Motor neuron (in vitro differentiated cells): ENCODE data around the gene LMBR1L. TPM values are rescaled to one million over a fixed set of nuclear protein-coding genes. Genes with fewer than 3 reads are reported as not detected.
"Not testable (repeated sequence)": the region's sequence is repeated elsewhere in the genome, so short reads cannot be mapped to it uniquely, and the experiment has no call there.

Experiments used
- ATAC-seq, 8 experiments: fragments of 200-7000 bp; cut with Tn5 transposase; replicated peaks in 6 of 8; 2 replicates each; pipeline ENCODE4 v1.8.0; 2021; ENCODE audit warnings: mild to moderate bottlenecking in 8 of 8, moderate library complexity in 8 of 8
- H3K27ac ChIP-seq, 2 donors: fragments of 250-450 bp; sonication (Bioruptor Pico); 2 replicates each; pipeline ENCODE4 v1.9.0; 2021; ENCODE audit warnings: antibody characterized with exemption in 2 of 2, mild to moderate bottlenecking in 2 of 2, moderate library complexity in 1 of 2
- H3K4me1 ChIP-seq, 2 donors: fragments of 250-450 bp; sonication (Bioruptor Pico); replicated peaks in 1 of 2; 2 replicates each; pipeline ENCODE4 v1.6.1; 2021; ENCODE audit warnings: antibody characterized with exemption in 2 of 2, mild to moderate bottlenecking in 2 of 2, moderate library complexity in 1 of 2
- H3K4me3 ChIP-seq, 5 donors: fragments of 250-450 bp; sonication (Bioruptor Pico); 2 replicates each; pipeline ENCODE4 v1.9.0; 2021; ENCODE audit warnings: antibody characterized with exemption in 5 of 5, mild to moderate bottlenecking in 5 of 5, moderate library complexity in 4 of 5
- WGBS, 10 experiments: fragments of 450-650 bp; shearing (Covaris generic); methylation state at CpG; one replicate each; pipeline ENCODE4 v1.0.0; 2022; 5-methylcytosine and 5-hydroxymethylcytosine counted together
- in situ Hi-C, 9 experiments: fragments of 400-800 bp; cut with MboI; loops; one replicate each; pipeline ENCODE4 v1.15.0; 2021; ENCODE audit warnings: low sequenced_read_pairs in 9 of 9, low pct_unique_long_range_greater_than_20kb in 2 of 9; ENCODE audit not compliant: unreplicated experiment in 9 of 9
- total RNA-seq, 8 experiments: library from RNA; unstranded; fragments of 300-600 nt; gene quantifications; 2 replicates each; pipeline versions ENCODE4 v1.2.3 to v1.2.4, GENCODE V29; 2022

The LMBR1L gene
- total RNA-seq, result 10 to 100 TPM; 27.6 to 85.8 (median 67.2) TPM

GRCh38 chr12:49110464-49111155 lies at the start of gene LMBR1L:
TSS of gene LMBR1L (minus strand) at chr12:49110847. CDS start at chr12:49110555, 292 bp downstream.
- peak; percentile 87 to 99 (median 98) for ATAC-seq
- WGBS, 10 experiments, result 0 to 40% (median 0%) methylated on average over 1 to 18 of the region's 43 CpGs; no CpG with 5 or more reads in 3 of the 10 experiments
- Histone ChIP-seq H3K27ac (peak within 1 kb of the TSS; percentile 85 to 95), H3K4me1 (peaks cover 11 to 17% of the 10 kb centered on the region in 2 donors), H3K4me3 (peak within 1 kb of the TSS; percentile 52 to 98 (median 94))
- in situ Hi-C loops, result loop anchor here in 1 of 9 experiments (25.0 kb wide), 1 partner anchor 127 kb away; no protein-coding TSS in a partner anchor

- Histone ChIP-seq H3K4me3 (no peak overlapping the region), H3K4me1 (peaks cover 7% of the 10 kb centered on the region in 2 donors), H3K27ac (no peak overlapping the region)
- 36 to 83% (median 60%) methylated on average over 1 to 2 of the region's 2 CpGs; no CpG with 5 or more reads in 3 of the 10 experiments for WGBS, 10 experiments
- ATAC-seq, result peak in 5 of 8 experiments; percentile 32 to 91 (median 74)
- in situ Hi-C loops, result no loop called here
These were observed 49.8 kb upstream of the LMBR1L start for GRCh38 chr12:49160399-49160798.

GRCh38 chr12:49154221-49154620 lies 43.6 kb upstream of the LMBR1L start:
- ATAC-seq, result no peak
- WGBS, 10 experiments, result 40 to 100% (median 63%) methylated on average over 1 to 3 of the region's 3 CpGs; no CpG with 5 or more reads in 2 of the 10 experiments
- in situ Hi-C loops, result no loop called here
- H3K4me1 ChIP-seq, result no peaks in the 10 kb centered on the region
- H3K27ac ChIP-seq, result no peak overlapping the region
- H3K4me3 ChIP-seq, result no peak overlapping the region

GRCh38 chr12:49147384-49147783 lies 36.7 kb upstream of the LMBR1L start:
- Histone ChIP-seq H3K4me3 (no peak overlapping the region), H3K27ac (no peak overlapping the region), H3K4me1 (no peaks in the 10 kb centered on the region)
- in situ Hi-C loops, result loop anchor here in 2 of 9 experiments (25.0 kb wide), 1 partner anchor 90 kb away; no protein-coding TSS in a partner anchor
- WGBS, 10 experiments, result 40 to 100% (median 98%) methylated on average over 1 to 2 of the region's 2 CpGs; no CpG with 5 or more reads in 2 of the 10 experiments
- no peak for ATAC-seq

DNA sequence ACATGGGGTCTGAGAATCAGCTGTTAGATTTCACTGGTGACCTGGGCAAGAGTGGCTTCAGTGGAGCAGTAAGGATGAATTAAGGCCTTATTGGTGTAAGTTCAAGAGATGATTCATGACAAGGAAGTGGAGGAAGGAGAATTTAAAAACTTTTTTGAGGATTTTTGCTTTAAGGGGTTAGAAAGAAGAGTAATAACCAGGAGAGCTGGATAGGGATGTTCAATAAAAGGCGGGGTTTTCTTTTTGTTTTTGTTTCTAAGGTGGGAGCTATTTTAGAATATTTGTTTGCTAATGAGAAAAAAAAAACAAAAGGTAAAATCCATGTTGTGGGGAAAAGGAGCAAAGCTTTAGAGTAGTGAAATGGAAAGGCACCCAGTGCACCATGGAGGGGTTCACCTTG lies 35.8 kb upstream of the LMBR1L start:
- Histone ChIP-seq H3K4me1 (no peaks in the 10 kb centered on the region), H3K27ac (no peak overlapping the region), H3K4me3 (no peak overlapping the region)
- in situ Hi-C loops, result loop anchor here in 2 of 9 experiments (25.0 kb wide), 1 partner anchor 91 kb away; no protein-coding TSS in a partner anchor
- no peak for ATAC-seq
- whole genome bisulfite sequencing, 10 experiments, result 86 to 100% (median 100%) methylated on average over 1 of the region's 1 CpG; no CpG with 5 or more reads in 2 of the 10 experiments

GRCh38 chr12:49144384-49144783 lies 33.7 kb upstream of the LMBR1L start:
- no peak overlapping the region for H3K27ac ChIP-seq
- no peak for ATAC-seq
- H3K4me1 ChIP-seq, result no peaks in the 10 kb centered on the region
- H3K4me3 ChIP-seq, result no peak overlapping the region
- in situ Hi-C loops, result loop anchor here in 2 of 9 experiments (25.0 kb wide), 1 partner anchor 93 kb away; no protein-coding TSS in a partner anchor
- WGBS, 10 experiments, result 89 to 100% (median 100%) methylated on average over 1 to 2 of the region's 2 CpGs; no CpG with 5 or more reads in 2 of the 10 experiments

DNA sequence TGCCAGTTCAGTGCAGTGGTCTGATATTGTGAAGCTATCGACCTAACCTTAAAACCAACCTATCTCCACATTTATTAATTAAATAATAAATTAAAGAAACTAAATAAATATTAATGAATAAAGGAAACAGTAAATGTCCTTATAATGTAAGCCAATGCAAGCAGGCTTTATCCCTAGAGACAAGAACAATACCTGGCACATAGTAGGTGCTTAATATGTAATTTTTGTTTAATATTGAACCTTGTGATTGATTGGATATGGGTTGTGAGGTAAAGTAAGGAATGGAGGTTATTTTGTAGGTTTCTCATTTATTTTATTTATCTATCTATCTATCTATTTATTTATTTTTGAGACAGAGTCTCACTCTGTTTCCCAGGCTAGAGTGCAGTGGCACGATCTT lies 28.4 kb upstream of the LMBR1L start:
- 80 to 100% (median 90%) methylated on average over 1 to 2 of the region's 2 CpGs; no CpG with 5 or more reads in 2 of the 10 experiments for WGBS, 10 experiments

DNA sequence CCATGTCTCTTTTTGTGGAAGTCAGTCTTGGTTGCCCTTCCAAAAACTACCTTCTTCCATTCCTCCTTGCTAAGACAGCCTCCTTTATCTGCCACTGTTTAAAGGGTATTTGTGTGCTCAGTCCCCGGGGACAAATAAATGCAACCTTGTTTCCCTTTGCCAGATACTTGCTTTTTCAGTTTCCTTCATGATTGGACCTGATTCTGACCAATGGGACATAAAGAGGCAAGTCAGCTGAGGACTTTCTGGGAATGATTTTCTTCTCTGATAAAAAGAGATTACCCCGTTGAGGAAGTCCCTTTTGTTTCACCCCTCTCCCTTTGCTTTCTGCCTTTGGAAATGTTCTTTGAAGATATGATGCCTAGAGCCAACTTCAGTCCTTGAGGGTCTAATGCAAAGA lies 27.9 kb upstream of the LMBR1L start:
- in situ Hi-C loops, result loop anchor here in 2 of 9 experiments (25.0 kb wide), 1 partner anchor 99 kb away; no protein-coding TSS in a partner anchor
- Histone ChIP-seq H3K4me3 (no peak overlapping the region), H3K4me1 (peaks cover 0 to 1% of the 10 kb centered on the region in 2 donors), H3K27ac (no peak overlapping the region)
- no peak for ATAC-seq
- WGBS, 10 experiments, result 14 to 100% (median 72%) methylated on average over 1 to 2 of the region's 2 CpGs; no CpG with 5 or more reads in 2 of the 10 experiments

More for the DNA sequence above, 28.4 kb upstream of the LMBR1L start:
- H3K27ac ChIP-seq, result no peak overlapping the region
- H3K4me3 ChIP-seq, result no peak overlapping the region
- H3K4me1 ChIP-seq, result no peaks in the 10 kb centered on the region
- no peak for ATAC-seq
- in situ Hi-C loops, result loop anchor here in 2 of 9 experiments (25.0 kb wide), 1 partner anchor 98 kb away; no protein-coding TSS in a partner anchor

GRCh38 chr12:49137476-49137875 lies 26.8 kb upstream of the LMBR1L start:
- Histone ChIP-seq H3K27ac (no peak overlapping the region), H3K4me3 (no peak overlapping the region), H3K4me1 (peaks cover 5 to 6% of the 10 kb centered on the region in 2 donors)
- 57 to 100% (median 100%) methylated on average over 1 of the region's 1 CpG; no CpG with 5 or more reads in 5 of the 10 experiments for whole genome bisulfite sequencing, 10 experiments
- in situ Hi-C loops, result loop anchor here in 2 of 9 experiments (25.0 kb wide), 1 partner anchor 100 kb away; no protein-coding TSS in a partner anchor
- ATAC-seq, result no peak

DNA sequence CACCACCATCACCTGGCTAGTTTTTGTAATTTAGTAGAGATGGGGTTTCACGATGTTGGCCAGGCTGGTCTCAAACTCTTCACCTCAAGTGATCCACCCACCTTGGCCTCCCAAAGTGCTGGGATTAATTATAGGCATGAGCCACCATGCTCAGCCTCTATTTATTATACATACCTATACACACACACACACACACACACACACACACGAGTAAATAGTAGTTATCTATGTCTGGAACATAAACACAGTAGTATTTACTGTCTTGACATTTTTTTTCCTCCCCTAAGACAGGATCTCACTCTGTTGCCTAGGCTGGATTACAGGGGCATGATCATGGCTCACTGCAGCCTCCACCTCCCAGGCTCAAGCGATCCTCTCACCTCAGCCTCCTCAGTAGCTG lies 26.4 kb upstream of the LMBR1L start:
- WGBS, 10 experiments, result 40 to 100% (median 80%) methylated on average over 1 to 2 of the region's 3 CpGs; no CpG with 5 or more reads in 1 of the 10 experiments
- H3K27ac ChIP-seq, ATAC-seq, H3K4me1 ChIP-seq, H3K4me3 ChIP-seq: not testable (repeated sequence)
- in situ Hi-C loops, result loop anchor here in 2 of 9 experiments (25.0 kb wide), 1 partner anchor 100 kb away; no protein-coding TSS in a partner anchor

DNA sequence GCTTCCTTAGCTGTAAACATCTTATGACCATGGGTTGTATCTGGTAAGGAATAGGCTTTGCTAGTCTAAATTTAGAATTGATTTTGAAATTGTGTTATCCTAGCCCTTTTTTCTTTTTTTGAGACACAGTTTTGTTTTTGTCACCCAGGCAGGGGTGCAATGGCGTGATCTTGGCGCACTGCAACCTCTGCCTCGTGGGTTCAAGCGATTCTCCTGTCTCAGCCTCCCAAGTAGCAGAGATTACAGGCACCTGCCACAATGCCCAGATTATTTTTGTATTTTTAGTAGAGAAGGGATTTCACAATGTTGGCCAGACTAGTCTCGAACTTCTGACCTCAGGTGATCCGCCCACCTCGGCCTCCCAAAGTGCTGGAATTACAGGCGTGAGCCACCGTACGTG lies 22.9 kb upstream of the LMBR1L start:
- WGBS, 10 experiments, result 83 to 100% (median 95%) methylated on average over 1 to 10 of the region's 10 CpGs; no CpG with 5 or more reads in 3 of the 10 experiments
- no peak for ATAC-seq
- peak overlapping the region in 2 of 5 donors; percentile 52 to 94 for H3K4me3 ChIP-seq
- no peak overlapping the region for H3K27ac ChIP-seq
- peaks cover 12 to 14% of the 10 kb centered on the region in 2 donors for H3K4me1 ChIP-seq
- in situ Hi-C loops, result loop anchor here in 2 of 9 experiments (25.0 kb wide), 1 partner anchor 104 kb away; no protein-coding TSS in a partner anchor

GRCh38 chr12:49133014-49133413 lies 22.4 kb upstream of the LMBR1L start:
- in situ Hi-C loops, result loop anchor here in 2 of 9 experiments (25.0 kb wide), 1 partner anchor 104 kb away; no protein-coding TSS in a partner anchor
- ATAC-seq, result no peak
- H3K4me1 ChIP-seq, result peaks cover 12 to 14% of the 10 kb centered on the region in 2 donors
- peak overlapping the region; percentile 58 to 60 for H3K27ac ChIP-seq
- WGBS, 10 experiments, result 0 to 80% (median 25%) methylated on average over 1 to 5 of the region's 5 CpGs
- H3K4me3 ChIP-seq, result peak overlapping the region; percentile 52 to 94 (median 78)
